RKO (cell line): ENCODE results near the gene SESN2.

ENCODE experiments used
- DNase-seq: peaks from one replicate; pipeline ENCODE4 v3.0.0-alpha.2; 2016; ENCODE audit warnings: low spot score

SESN2 gene, protein sequence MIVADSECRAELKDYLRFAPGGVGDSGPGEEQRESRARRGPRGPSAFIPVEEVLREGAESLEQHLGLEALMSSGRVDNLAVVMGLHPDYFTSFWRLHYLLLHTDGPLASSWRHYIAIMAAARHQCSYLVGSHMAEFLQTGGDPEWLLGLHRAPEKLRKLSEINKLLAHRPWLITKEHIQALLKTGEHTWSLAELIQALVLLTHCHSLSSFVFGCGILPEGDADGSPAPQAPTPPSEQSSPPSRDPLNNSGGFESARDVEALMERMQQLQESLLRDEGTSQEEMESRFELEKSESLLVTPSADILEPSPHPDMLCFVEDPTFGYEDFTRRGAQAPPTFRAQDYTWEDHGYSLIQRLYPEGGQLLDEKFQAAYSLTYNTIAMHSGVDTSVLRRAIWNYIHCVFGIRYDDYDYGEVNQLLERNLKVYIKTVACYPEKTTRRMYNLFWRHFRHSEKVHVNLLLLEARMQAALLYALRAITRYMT

GRCh38 chr1:28259252-28259933 lies at the start of gene SESN2:
Gene SESN2, plus strand, starts transcription at chr1:28259518. Its CDS starts 330 bp downstream, at chr1:28259848.
- peak; percentile 100 for DNase-seq

- DNase-seq, result no peak
Observed at GRCh38 chr1:28209700-28210099, 49.6 kb upstream of the SESN2 start.

DNA sequence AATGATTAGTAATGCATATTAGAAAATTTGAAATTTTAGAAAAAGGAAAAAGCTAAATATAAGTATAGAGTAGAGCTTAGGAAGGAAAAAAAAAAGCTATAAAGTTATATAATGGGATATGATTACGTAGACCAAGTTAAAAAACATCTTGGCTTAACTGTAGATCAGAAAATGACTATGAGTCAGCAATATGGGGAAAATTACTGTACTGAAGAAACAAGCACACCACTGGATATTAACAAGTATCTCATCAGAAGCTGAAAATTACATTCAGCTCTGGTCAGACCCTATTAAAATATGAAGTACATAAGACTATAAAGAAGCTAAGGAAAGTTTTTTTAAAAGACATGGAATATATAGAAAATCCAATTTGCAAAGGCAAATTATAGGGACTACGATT lies 46.0 kb upstream of the SESN2 start:
- no peak for DNase-seq

DNA sequence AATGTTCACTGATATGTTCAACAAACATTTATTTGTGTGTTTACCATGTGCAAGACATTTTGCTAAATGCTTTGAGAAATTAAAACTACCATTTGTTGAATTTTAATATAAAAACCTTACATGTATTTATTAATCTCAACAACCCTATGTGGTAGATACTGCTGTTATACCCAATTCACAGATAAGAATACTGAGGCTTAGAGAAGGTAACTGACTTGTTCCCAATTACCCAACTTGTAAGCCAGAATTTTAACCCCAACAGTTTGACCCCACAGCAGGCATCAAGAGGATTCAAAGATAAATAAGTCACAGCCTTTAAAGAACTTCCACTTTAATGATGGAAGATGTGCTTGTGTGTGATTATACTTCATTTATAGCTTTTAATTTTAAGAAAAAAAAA lies 30.2 kb upstream of the SESN2 start:
- no peak for DNase-seq

- no peak for DNase-seq
Observed at GRCh38 chr1:28229996-28230395, 29.3 kb upstream of the SESN2 start.

DNA sequence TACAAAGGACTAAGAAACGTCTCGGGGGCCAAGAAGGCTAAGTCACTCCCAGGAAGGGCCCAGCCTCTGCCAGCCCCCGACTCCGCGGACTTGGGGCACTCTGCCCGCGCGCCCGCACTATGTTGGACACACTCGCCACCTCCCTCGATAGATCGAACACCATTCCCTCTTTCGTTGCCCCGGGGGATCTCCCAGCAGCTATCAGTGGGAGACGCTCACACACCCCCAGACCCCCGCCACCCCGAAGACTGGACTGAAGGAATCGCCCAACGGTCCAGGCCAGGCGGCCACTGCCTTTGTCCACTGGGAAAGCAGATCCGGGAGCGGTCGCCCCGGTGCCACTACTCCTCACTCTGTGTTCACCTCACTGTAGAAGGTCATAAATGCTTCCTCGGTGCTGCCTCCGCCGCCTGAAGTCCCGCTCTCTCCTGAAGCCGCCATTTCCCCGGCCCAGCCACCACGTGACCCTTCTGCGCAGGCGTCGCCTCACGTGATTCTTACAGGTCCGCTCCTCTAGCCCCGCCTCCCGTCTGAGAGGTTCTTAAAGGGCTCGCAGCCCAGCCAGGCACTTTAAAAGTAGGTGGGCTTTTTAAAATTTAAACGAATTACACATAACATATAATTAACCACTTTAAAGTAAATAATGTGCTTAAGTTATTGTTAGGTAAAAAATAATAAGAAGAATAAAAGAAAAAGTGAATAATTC lies 26.6 kb upstream of the SESN2 start, which contains the start of gene DNAJC8:
DNAJC8 (minus strand) TSS at position 472 of the 706 bp plus-strand sequence; CDS start at position 441, 31 bp downstream.
- peak; percentile 93 for DNase-seq

DNA sequence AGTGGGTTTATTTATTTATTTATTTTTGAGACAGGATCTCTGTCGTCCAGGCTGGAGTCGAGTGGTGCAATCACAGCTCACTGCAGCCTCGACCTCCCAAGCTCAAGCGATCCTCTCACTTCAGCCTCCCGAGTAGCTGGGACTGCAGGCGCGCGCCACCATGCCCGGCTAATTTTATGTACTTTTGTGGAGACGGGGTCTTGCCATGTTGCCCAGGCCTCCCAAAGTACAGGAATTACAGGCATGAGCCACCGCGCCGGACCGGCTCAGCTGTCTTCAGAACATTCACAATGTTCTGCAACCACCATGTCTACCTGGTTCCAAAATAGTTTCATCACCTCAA lies 26.1 kb upstream of the SESN2 start:
- no peak for DNase-seq

DNA sequence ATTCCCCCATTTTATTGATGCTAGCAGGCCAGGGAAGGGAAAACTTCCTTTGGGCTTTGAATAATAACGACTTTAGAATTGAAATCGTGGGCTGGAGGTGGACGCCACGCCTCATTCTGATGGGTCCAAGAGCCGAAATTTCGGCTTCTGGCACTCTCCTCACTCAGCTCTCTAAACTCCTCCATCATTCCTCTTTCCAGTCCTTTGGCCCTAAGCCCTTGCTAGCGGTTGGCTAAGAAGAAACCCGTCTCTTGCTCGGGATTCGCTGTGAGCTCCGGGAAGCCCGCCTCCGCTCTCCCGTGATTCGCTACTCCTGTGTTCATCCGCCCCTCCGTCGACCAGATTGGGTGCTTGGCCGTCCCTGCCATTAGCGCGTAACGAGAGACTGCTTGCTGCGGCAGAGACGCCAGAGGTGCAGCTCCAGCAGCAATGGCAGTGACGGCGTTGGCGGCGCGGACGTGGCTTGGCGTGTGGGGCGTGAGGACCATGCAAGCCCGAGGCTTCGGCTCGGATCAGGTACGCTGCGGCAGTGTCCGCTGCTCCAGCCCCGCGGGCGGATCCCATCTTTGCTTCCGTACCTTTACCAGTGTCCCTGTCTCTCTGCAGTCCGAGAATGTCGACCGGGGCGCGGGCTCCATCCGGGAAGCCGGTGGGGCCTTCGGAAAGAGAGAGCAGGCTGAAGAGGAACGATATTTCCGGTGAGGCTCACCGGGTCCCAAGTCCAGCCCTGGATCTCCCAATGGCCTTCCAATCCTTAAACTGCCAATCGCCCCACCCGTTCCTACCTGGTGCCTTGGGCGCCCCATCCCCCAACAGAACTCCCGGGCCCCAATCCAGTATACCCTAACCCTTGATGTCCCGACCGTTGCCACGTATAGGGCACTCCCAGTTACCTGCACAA lies 23.3 kb upstream of the SESN2 start, which contains the start of gene ATP5IF1:
ATP5IF1 (plus strand) TSS at position 370 of the 901 bp plus-strand sequence; CDS start at position 430, 60 bp downstream.
- peak; percentile 99 for DNase-seq

DNA sequence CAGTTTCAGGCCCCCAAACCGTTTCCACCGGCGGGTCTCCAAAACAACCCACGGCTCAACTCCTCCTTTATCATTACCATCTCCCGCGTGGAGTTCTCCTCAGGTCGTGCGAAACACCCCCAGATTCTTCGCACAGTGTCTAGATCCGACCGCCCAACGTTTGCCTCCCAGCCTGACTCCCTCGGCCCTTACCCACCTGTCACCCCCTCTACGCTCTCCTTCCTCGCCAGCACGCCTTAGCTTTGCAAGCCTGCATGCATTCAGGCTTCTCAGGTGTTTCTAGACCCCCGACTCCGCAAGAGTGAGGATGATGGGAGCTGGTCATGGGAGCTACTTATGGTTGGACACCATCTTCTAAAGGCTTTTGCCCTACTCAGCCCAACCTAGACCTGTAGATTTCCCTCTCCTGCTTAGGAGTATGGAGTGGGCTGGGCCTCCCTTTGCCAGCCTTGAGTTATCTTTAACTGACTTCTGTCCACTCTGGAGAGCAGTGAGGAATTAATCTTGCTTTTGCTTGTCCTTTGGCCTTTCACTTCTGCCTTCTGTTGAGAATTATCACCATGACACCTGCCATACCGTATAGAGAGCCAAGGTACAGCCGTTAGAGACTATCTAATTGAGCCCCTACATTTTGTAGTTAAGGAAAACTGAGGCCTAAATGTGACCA lies 22.5 kb upstream of the SESN2 start:
- DNase-seq, result no peak

DNA sequence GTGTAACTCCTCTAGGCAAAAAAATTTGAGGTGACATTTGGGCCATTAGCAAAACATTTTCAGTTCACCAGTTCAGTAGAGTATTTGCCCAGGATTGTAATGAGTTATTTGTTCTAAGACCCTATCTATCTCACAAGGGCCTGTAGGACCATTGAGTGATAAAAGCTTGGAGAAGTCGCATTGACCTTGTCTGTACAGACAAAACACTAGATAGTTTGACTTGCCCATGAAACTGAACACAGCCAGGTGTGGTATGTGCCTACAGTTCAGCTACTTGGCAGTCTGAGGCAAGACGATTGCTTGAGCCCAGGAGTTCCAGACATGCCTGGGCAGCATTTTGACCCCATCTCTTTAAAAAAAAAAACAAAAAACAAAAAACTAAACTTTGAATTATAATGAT lies 20.3 kb upstream of the SESN2 start:
- no peak for DNase-seq

- no peak for DNase-seq
Observed at GRCh38 chr1:28240024-28240423, 19.3 kb upstream of the SESN2 start.

GRCh38 chr1:28241638-28242241 lies 17.6 kb upstream of the SESN2 start:
- DNase-seq, result no peak

DNA sequence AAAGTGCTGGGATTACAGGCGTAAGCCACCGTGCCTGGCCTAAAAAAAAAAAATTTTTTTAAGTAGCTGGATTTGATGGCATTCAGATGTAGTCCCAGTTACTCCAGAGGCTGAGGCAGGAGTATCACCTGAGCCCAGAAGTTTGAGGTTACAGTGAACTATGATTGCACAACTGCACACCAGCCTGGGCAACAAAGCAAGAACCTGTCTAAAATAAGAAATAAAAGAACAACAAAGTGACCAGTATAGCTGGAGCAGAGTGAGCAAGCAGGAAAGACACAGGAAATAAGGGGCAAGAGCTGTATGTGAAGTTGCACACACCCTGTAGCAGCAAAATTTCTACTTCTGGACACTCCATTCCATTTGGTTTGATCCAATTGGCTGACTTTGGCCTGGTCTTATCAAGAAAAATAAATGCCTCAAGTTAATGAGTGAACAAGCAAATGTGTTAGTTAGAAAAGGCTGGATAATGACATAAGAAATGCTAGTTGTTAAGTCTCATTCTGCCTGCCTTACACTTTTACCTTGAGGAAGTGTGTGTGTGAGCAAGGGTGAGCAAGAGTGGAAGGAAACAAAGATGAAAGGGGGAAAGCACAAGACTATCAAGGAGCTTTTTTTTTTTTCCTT lies 15.5 kb upstream of the SESN2 start:
- DNase-seq, result no peak

DNA sequence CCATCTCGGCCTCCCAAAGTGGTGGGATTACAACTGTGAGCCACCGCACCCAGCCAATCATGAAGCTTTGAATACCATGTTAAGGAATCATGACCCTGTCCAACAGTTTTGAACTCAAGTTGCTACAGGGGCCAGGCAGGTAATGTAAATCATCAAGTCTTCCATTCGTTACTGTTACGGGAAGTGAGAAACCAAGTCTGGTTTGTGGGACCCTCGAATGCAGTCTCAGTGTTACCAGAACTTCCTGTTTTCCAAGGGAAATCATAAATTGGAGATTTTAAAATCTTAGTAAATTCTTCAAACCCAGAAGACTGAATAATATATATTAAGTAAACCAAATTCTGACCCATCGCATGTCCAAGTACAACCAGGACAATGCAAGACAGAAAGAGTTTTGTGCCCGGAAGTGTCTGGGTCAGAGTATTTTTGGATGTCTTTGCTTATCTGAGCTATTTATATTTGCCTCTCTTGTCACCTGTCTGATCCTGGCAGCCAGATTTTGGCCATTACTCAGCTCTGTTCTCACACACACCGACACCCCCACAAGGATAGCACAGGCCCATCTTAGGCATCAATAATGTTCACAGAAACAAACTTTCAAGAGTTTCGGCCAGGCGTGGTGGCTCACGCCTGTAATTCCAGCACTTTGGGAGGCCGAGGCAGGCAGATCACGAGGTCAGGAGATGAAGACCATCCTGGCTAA lies 14.6 kb upstream of the SESN2 start:
- DNase-seq, result no peak

DNA sequence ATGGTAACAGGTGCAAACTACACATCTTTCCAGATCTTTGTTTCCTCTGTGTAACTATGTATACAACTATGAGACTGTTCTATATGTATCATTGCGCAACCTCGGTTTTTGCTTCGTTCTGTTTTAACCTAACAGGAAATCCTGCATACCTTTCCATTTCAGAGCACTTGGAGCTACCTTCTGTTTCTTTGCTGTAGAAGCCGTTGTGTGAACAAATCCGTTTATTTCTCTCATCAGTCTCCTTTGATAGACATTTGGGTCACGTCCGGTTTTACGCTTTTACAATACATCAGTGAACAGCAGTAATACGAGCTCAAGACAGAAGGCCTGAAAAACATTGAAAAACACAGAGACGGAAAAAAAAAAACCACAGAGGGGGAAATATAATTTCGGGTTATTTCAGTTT lies 12.9 kb upstream of the SESN2 start:
- no peak for DNase-seq

GRCh38 chr1:28247612-28248272 lies 11.6 kb upstream of the SESN2 start:
- no peak for DNase-seq

DNA sequence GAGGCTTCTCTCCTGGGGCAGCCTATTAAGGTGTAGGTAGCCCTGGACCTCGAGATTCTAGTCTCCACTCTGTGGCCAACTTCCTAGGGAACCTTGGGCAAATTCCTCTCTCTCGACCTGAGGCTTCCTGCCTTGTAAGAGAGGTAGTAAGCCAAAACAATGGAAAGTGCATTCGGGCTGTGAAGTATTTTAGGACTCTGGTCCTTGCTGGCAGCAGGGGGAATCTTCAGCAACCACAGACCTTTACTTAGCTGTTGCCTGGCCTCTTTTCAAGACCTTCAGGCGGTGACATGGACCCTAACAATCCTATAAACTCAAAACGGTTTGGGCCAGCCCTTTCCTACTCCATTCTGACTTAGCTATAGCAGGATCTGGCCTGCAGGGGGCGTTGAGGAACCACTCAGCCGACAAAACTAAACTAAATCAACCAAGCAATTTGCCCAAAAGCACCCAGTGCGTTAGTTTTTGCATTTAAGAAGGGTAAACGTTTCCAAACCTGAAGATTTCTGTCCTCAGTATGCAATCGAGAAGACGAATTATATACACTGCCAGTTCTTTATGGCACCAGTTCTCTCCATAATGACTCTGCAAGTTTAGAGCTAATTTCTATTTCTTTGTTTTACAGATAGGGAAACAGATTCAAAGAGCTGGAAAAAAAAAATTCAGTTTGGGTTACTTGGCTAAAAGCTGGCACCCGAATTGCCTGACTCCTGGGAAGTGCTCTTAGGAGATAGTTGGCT lies 10.9 kb upstream of the SESN2 start:
- DNase-seq, result peak; percentile 77
